H1 (cell line): ENCODE measurements around the gene GYS2. TPM values are rescaled to one million over a fixed set of nuclear protein-coding genes. Genes with fewer than 3 reads are reported as not detected.

ENCODE experiments used
- CTCF ChIA-PET: fragments of 300-600 bp; sonication (Branson Sonifier 250); formaldehyde crosslinking; loops from one replicate; lab custom pipeline; 2021; ENCODE audit not compliant: partially characterized antibody; lab: Charles Lee
- POLR2A ChIA-PET: fragments of 300-600 bp; sonication (Branson Sonifier 250); formaldehyde crosslinking; loops from one replicate; lab custom pipeline; 2021; ENCODE audit warnings: inconsistent platforms; ENCODE audit not compliant: partially characterized antibody; lab: Charles Lee
- DNase-seq, 2 experiments: peaks; one replicate each; pipeline versions ENCODE4 v3.0.0 to v3.0.0-alpha.2; 2010 to 2022; ENCODE audit warnings: low spot score in 2 of 2, low read depth in 1 of 2, mixed read lengths in 1 of 2
- FAIRE-seq: peaks from 2 replicates; lab custom pipeline; 2011; peaks lifted over from hg19 to GRCh38; lab: Jason Lieb, UNC
- H2AFZ ChIP-seq: 2 replicates; pipeline ENCODE4 v1.8.1; 2012; ENCODE audit warnings: low read length, inconsistent platforms
- H2AK5ac ChIP-seq: 2 replicates; pipeline ENCODE4 v1.6.1; 2013; ENCODE audit warnings: low read depth, low read length
- H2BK120ac ChIP-seq: replicated peaks from 2 replicates; pipeline ENCODE3; 2013; ENCODE audit warnings: low read depth, low read length, inconsistent platforms
- H2BK12ac ChIP-seq: 2 replicates; pipeline ENCODE4 v1.6.1; 2013; ENCODE audit warnings: low read depth, low read length
- H2BK15ac ChIP-seq: 2 replicates; pipeline ENCODE4 v1.6.1; 2013; ENCODE audit warnings: low read length
- H2BK20ac ChIP-seq: 2 replicates; pipeline ENCODE4 v1.6.1; 2013; ENCODE audit warnings: low read length
- H2BK5ac ChIP-seq: 2 replicates; pipeline ENCODE4 v1.6.1; 2013; ENCODE audit warnings: low read depth, low read length
- H3K14ac ChIP-seq: 2 replicates; pipeline ENCODE4 v1.6.1; 2013; ENCODE audit warnings: inconsistent platforms; ENCODE audit not compliant: insufficient read length
- H3K18ac ChIP-seq: 2 replicates; pipeline ENCODE4 v1.6.1; 2013; ENCODE audit warnings: low read length; ENCODE audit errors: extremely low read depth
- H3K23ac ChIP-seq: 2 replicates; pipeline ENCODE4 v1.6.1; 2013; ENCODE audit warnings: inconsistent platforms; ENCODE audit not compliant: insufficient read length
- H3K23me2 ChIP-seq: 2 replicates; pipeline ENCODE4 v1.6.1; 2013; ENCODE audit warnings: low read depth, low read length
- H3K27ac ChIP-seq: 2 replicates; pipeline ENCODE4 v1.6.1; 2011; ENCODE audit warnings: low read depth, low read length, inconsistent platforms
- H3K27me3 ChIP-seq, 4 experiments: replicated peaks in 1 of 4; 1 replicate in 1 of 4; 2 replicates in 3 of 4; pipeline versions ENCODE4 v1.6.1 to v1.8.1; 2011 to 2013; ENCODE audit warnings: low read length in 3 of 4, mild to moderate bottlenecking in 3 of 4, inconsistent platforms in 2 of 4, mixed read lengths in 2 of 4, moderate library complexity in 1 of 4; ENCODE audit not compliant: control insufficient read depth in 3 of 4, insufficient read depth in 3 of 4; ENCODE audit errors: extremely low read depth in 1 of 4
- H3K36me3 ChIP-seq, 4 experiments: 2 replicates each; pipeline versions ENCODE4 v1.6.1 to v1.8.1; 2011 to 2013; ENCODE audit warnings: mild to moderate bottlenecking in 4 of 4, low read length in 3 of 4, moderate library complexity in 2 of 4, control low read depth in 1 of 4, inconsistent platforms in 1 of 4; ENCODE audit not compliant: insufficient read depth in 4 of 4, control insufficient read depth in 2 of 4
- H3K4ac ChIP-seq: replicated peaks from 2 replicates; pipeline ENCODE3; 2013; ENCODE audit warnings: low read length, low read depth, mixed read lengths, inconsistent platforms; ENCODE audit not compliant: insufficient read length
- H3K4me1 ChIP-seq, 4 experiments: replicated peaks in 1 of 4; 1 replicate in 1 of 4; 2 replicates in 3 of 4; pipeline versions ENCODE4 v1.6.1 to v1.8.1; 2011 to 2013; ENCODE audit warnings: low read length in 3 of 4, inconsistent platforms in 2 of 4, mixed read lengths in 1 of 4; ENCODE audit not compliant: insufficient read depth in 4 of 4, control insufficient read depth in 3 of 4
- H3K4me2 ChIP-seq, 2 experiments: 2 replicates each; pipeline versions ENCODE4 v1.6.1 to v1.8.1; 2011 to 2013; ENCODE audit warnings: low read depth in 2 of 2, low read length in 2 of 2, control low read depth in 1 of 2, inconsistent platforms in 1 of 2, mild to moderate bottlenecking in 1 of 2; ENCODE audit not compliant: insufficient read depth in 1 of 2
- H3K4me3 ChIP-seq, 4 experiments: fragments of 200-600, 300-600 bp in 1 of 4; sonication (generic), shearing (Covaris generic), sonication (Bioruptor Twin) in 1 of 4; 2 replicates each; pipeline versions ENCODE4 v1.5.1 to v1.8.1; 2011 to 2016; ENCODE audit warnings: low read length in 4 of 4, low read depth in 3 of 4, control low read depth in 2 of 4, inconsistent platforms in 2 of 4, mild to moderate bottlenecking in 2 of 4, mixed read lengths in 1 of 4, moderate library complexity in 1 of 4; ENCODE audit not compliant: insufficient read depth in 2 of 4; ENCODE audit errors: extremely low read depth in 1 of 4
- H3K56ac ChIP-seq: replicated peaks from 2 replicates; pipeline ENCODE3; 2013; ENCODE audit warnings: low read depth, mild to moderate bottlenecking, mixed read lengths, low read length, inconsistent platforms; ENCODE audit not compliant: insufficient read length
- H3K79me1 ChIP-seq: 2 replicates; pipeline ENCODE4 v1.6.1; 2013; ENCODE audit warnings: low read depth, low read length, control low read depth
- H3K79me2 ChIP-seq, 2 experiments: 2 replicates each; pipeline versions ENCODE4 v1.6.1 to v1.8.1; 2012 to 2013; ENCODE audit warnings: low read length in 2 of 2, mild to moderate bottlenecking in 2 of 2, inconsistent platforms in 1 of 2; ENCODE audit not compliant: insufficient read depth in 2 of 2, control insufficient read depth in 1 of 2
- H3K9ac ChIP-seq, 4 experiments: replicated peaks in 1 of 4; 1 replicate in 1 of 4; 2 replicates in 3 of 4; pipeline versions ENCODE4 v1.6.1 to v1.8.1; 2011 to 2013; ENCODE audit warnings: low read depth in 3 of 4, low read length in 3 of 4, control low read depth in 2 of 4, mild to moderate bottlenecking in 2 of 4, moderate library complexity in 2 of 4, inconsistent platforms in 1 of 4; ENCODE audit errors: extremely low read depth in 1 of 4
- H3K9me3 ChIP-seq, 2 experiments: 2 replicates each; pipeline versions ENCODE4 v1.6.1 to v1.8.1; 2012 to 2013; ENCODE audit warnings: mild to moderate bottlenecking in 2 of 2, moderate library complexity in 2 of 2, control low read depth in 1 of 2, inconsistent platforms in 1 of 2, low read depth in 1 of 2, low read length in 1 of 2, mixed read lengths in 1 of 2; ENCODE audit not compliant: insufficient read depth in 2 of 2
- H4K20me1 ChIP-seq, 2 experiments: replicated peaks in 1 of 2; 2 replicates each; pipeline versions ENCODE3 to v1.8.1; 2011 to 2013; ENCODE audit warnings: inconsistent platforms in 2 of 2, low read length in 2 of 2, mild to moderate bottlenecking in 1 of 2; ENCODE audit not compliant: insufficient read depth in 2 of 2, control insufficient read depth in 1 of 2
- H4K5ac ChIP-seq: 2 replicates; pipeline ENCODE4 v1.6.1; 2013; ENCODE audit warnings: low read length, low read depth, mixed read lengths, inconsistent platforms; ENCODE audit not compliant: insufficient read length
- H4K8ac ChIP-seq: 2 replicates; pipeline ENCODE4 v1.8.0; 2013; ENCODE audit warnings: mild to moderate bottlenecking, moderate library complexity, low read length, inconsistent platforms; ENCODE audit not compliant: insufficient read depth; ENCODE audit errors: extremely low read depth
- H4K91ac ChIP-seq: replicated peaks from 2 replicates; pipeline ENCODE3; 2013; ENCODE audit warnings: low read length, mixed read lengths, inconsistent platforms; ENCODE audit not compliant: insufficient read length
- ASH2L ChIP-seq: fragments of 200-600, 300-600 bp; sonication (generic); IDR thresholded peaks from one replicate; pipeline ENCODE4 v1.7.1; 2017; ENCODE audit warnings: low read length
- CBX5 ChIP-seq: fragments of 300-800, 300-1000 bp; sonication (generic); IDR thresholded peaks from 2 replicates; pipeline ENCODE4 v1.7.1; 2016; ENCODE audit warnings: antibody characterized with exemption, low read length, low read depth
- CBX8 ChIP-seq: fragments of 300-800, 300-1000 bp; sonication (generic); IDR thresholded peaks from 2 replicates; pipeline ENCODE4 v1.7.1; 2016; ENCODE audit warnings: low read depth, low read length, borderline replicate concordance
- PHF8 ChIP-seq: fragments of 200-600 bp; sonication (generic); conservative IDR thresholded peaks from 2 replicates; pipeline ENCODE4 v1.7.1; 2012; ENCODE audit warnings: low read depth, mild to moderate bottlenecking, inconsistent platforms, low read length, moderate library complexity
- SIRT6 ChIP-seq: IDR thresholded peaks from one replicate; pipeline ENCODE4 v1.7.1; 2012; ENCODE audit warnings: low read length, inconsistent platforms
- WGBS, 2 experiments: shearing (Covaris generic) in 1 of 2; methylation state at CpG; one replicate each; pipeline versions ENCODE4 v1.1.6 to v1.1.7; 2013 to 2015; ENCODE audit warnings: low lambda C conversion rate in 2 of 2, mixed read lengths in 2 of 2, inconsistent platforms in 1 of 2, low coverage in 1 of 2, missing lambda C conversion rate in 1 of 2; ENCODE audit not compliant: insufficient replicate concordance in 2 of 2, insufficient coverage in 1 of 2, insufficient read length in 1 of 2; ENCODE audit errors: extremely low coverage in 1 of 2, missing lambda C conversion rate in 1 of 2; 5-methylcytosine and 5-hydroxymethylcytosine counted together
- polyA plus RNA-seq, 7 experiments: library from polyadenylated mRNA; depleted of rRNA in 3 of 7; stranded (reverse) in 5 of 7; unstranded in 2 of 7; fragments of >200 nt in 5 of 7; fragments of 200-250 nt in 2 of 7; gene quantifications; 1 replicate in 5 of 7; 2 replicates in 1 of 7; 4 replicates in 1 of 7; pipeline versions ENCODE4 v1.2.1 to v1.2.3, GENCODE V29; 2011 to 2013; ENCODE audit warnings: missing spikeins in 2 of 7, mixed read lengths in 2 of 7
- total RNA-seq: library from RNA; stranded (reverse); fragmentation: NEBNext Ultra II Directional; extraction: Animal tissue kit (Norgen Biotek cat#: 25700); gene quantifications from 2 replicates; pipeline ENCODE4 v1.2.1, GENCODE V29; 2021

GYS2 gene
- total and polyA plus RNA-seq, 2 of the 8 experiments (the other 6 are each of a cell fraction or from before 2014, with no cell fraction given) = not detected

- H2BK20ac ChIP-seq = no peak overlapping the region
- peaks cover 0 to 66% of the 10 kb centered on the region in 2 experiments; a peak in 2 of 4 replicates for H3K79me2 ChIP-seq
These were observed 39.1 kb upstream of the GYS2 start for GRCh38 chr12:21643758-21644157.

More at GRCh38 chr12:21643758-21644157, 39.1 kb upstream of the GYS2 start:
- Histone ChIP-seq H3K4me2 (no peak overlapping the region), H3K4ac (no peak overlapping the region), H3K4me1 (peaks cover 0 to 4% (median 3%) of the 10 kb centered on the region in 4 experiments; a peak in 3 of 7 replicates), H3K18ac (no peak overlapping the region), H2BK12ac (no peak overlapping the region), H2BK5ac (no peak overlapping the region), H3K27me3 (no peaks in the 10 kb centered on the region), H4K91ac (no peak overlapping the region), H3K23me2 (no peaks in the 10 kb centered on the region), H3K9me3 (no peaks in the 10 kb centered on the region), H3K14ac (no peak overlapping the region), H3K27ac (no peak overlapping the region), H3K79me1 (peaks cover 2% of the 10 kb centered on the region; the same call in 1 of the 2 replicates), H3K9ac (no peak overlapping the region), H2BK120ac (no peak overlapping the region), H3K23ac (no peak overlapping the region), H3K56ac (no peak overlapping the region), H4K20me1 (peaks cover 4 to 8% of the 10 kb centered on the region in 2 experiments), H2AFZ (no peak overlapping the region), H4K5ac (no peak overlapping the region), H4K8ac (no peak overlapping the region), H3K36me3 (peaks cover 37 to 98% (median 77%) of the 10 kb centered on the region in 4 experiments), H2AK5ac (no peak overlapping the region), H3K4me3 (no peak overlapping the region), H2BK15ac (no peak overlapping the region)
- DNase-seq (no peak), FAIRE-seq (no peak)
- POLR2A ChIA-PET = interaction anchor here (1.3 to 6.5 kb wide), 7 partner anchors 9 to 142 kb away, joined by 4 to 86 read pairs (median 12); partner anchors contain the start of genes GOLT1B, LDHB and RECQL
- WGBS, 2 experiments = 90% methylated on average over 3 of the region's 3 CpGs; no CpG with 5 or more reads in 1 of the 2 experiments
- TF ChIP-seq ASH2L (no peak), CBX8 (no peak), CBX5 (no peak), SIRT6 (no peak), PHF8 (no peak)
- CTCF ChIA-PET = interaction anchor here (0.6 kb wide), 1 partner anchor 38 kb away, joined by 4 read pairs; no protein-coding TSS in a partner anchor
